Panc1 (cell line): ENCODE data around the gene TMEM30B. TPM values are rescaled to one million over a fixed set of nuclear protein-coding genes. Genes with fewer than 3 reads are reported as not detected.

Source experiments
- ATAC-seq: fragments of 200-7000 bp; cut with Tn5 transposase; 2 replicates; pipeline ENCODE4 v1.9.1; 2020; ENCODE audit warnings: mild to moderate bottlenecking, moderate library complexity
- BruUV-seq: library from RNA; stranded (reverse); fragments of 400-500 nt; replicated peaks from 2 replicates; lab custom pipeline; 2021; lab: Mats Ljungman, UMichigan
- CTCF ChIA-PET: fragments of 300-600 bp; sonication (Branson Sonifier 250); formaldehyde crosslinking; loops from one replicate; lab custom pipeline; 2022; ENCODE audit warnings: antibody characterized with exemption; lab: Charles Lee
- POLR2A ChIA-PET: fragments of 300-600 bp; sonication (Branson Sonifier 250); formaldehyde crosslinking; loops from one replicate; lab custom pipeline; 2022; ENCODE audit warnings: antibody characterized with exemption; lab: Charles Lee
- DNase-seq: peaks from one replicate; pipeline ENCODE4 v3.0.0-alpha.2; 2010; ENCODE audit warnings: low read depth, low spot score
- H3K27ac ChIP-seq: 2 replicates; pipeline ENCODE4 v1.5.1; 2011; ENCODE audit warnings: mild to moderate bottlenecking, low read length, inconsistent platforms
- H3K27me3 ChIP-seq: fragments of 200-500 bp; sonication (Bioruptor generic); 2 replicates; pipeline ENCODE4 v1.6.0; 2014; ENCODE audit warnings: low read length, inconsistent platforms; ENCODE audit not compliant: control insufficient read depth, insufficient read depth
- H3K36me3 ChIP-seq: fragments of 200-500 bp; sonication (Bioruptor generic); 2 replicates; pipeline ENCODE4 v1.5.1; 2014; ENCODE audit warnings: inconsistent platforms, mild to moderate bottlenecking, low read length, moderate library complexity; ENCODE audit not compliant: control insufficient read depth, insufficient read depth
- H3K4me1 ChIP-seq: 2 replicates; pipeline ENCODE4 v1.5.1; 2011; ENCODE audit warnings: inconsistent platforms, mild to moderate bottlenecking, low read length, moderate library complexity; ENCODE audit not compliant: control insufficient read depth, insufficient read depth
- H3K4me3 ChIP-seq, 2 experiments: 2 replicates each; pipeline ENCODE4 v1.5.1; 2011 to 2012; ENCODE audit warnings: low read depth in 2 of 2, low read length in 2 of 2, mild to moderate bottlenecking in 2 of 2, inconsistent platforms in 1 of 2, moderate library complexity in 1 of 2
- H3K9me3 ChIP-seq: fragments of 200-500 bp; sonication (Bioruptor generic); 2 replicates; pipeline ENCODE4 v1.5.1; 2014; ENCODE audit warnings: low read depth, mild to moderate bottlenecking, inconsistent platforms, low read length, moderate library complexity; ENCODE audit not compliant: control insufficient read depth, insufficient read depth
- POLR2AphosphoS5 ChIP-seq: IDR thresholded peaks from 2 replicates; pipeline ENCODE4 v1.6.1; 2012; ENCODE audit warnings: mild to moderate bottlenecking, low read depth, low read length, moderate library complexity
- SIN3A ChIP-seq: IDR thresholded peaks from 2 replicates; pipeline ENCODE4 v1.6.1; 2012; ENCODE audit warnings: low read depth, mild to moderate bottlenecking, low read length, moderate library complexity, borderline replicate concordance; ENCODE audit not compliant: insufficient read depth
- TCF7L2 ChIP-seq: IDR thresholded peaks from 2 replicates; pipeline ENCODE4 v1.6.1; 2011; ENCODE audit warnings: mild to moderate bottlenecking, low read depth, low read length, inconsistent platforms
- in situ Hi-C: cut with HindIII; loops from 2 replicates; pipeline ENCODE4 v1.10.0; 2016; ENCODE audit warnings: low sequenced_read_pairs, low pct_unique_long_range_greater_than_20kb
- intact Hi-C: fragments of 100-400 bp; cut with micrococcal nuclease; formaldehyde crosslinking; loops from one replicate; pipeline ENCODE4 v1.10.0; 2022; ENCODE audit not compliant: unreplicated experiment
- total RNA-seq: library from RNA; stranded (reverse); gene quantifications from one replicate; pipeline ENCODE4 v1.2.1, GENCODE V29; 2021; ENCODE audit not compliant: unreplicated experiment
- TF ChIP-seq, protein P1 (sequence below), 2 experiments: IDR thresholded peaks; 2 replicates each; pipeline ENCODE4 v1.6.1; 2011 to 2012; ENCODE audit warnings: low read depth in 2 of 2, control low read depth in 1 of 2, low read length in 1 of 2, mild to moderate bottlenecking in 1 of 2, moderate library complexity in 1 of 2; ENCODE audit not compliant: insufficient read depth in 1 of 2
- TF ChIP-seq, protein P2 (sequence below): fragments of 450-650 bp; IDR thresholded peaks from 2 replicates; pipeline ENCODE4 v1.5.1; 2017; ENCODE audit warnings: mild to moderate bottlenecking

The TMEM30B gene
- total RNA-seq, 1 experiment from 2014 or later = 0.10 TPM

GRCh38 chr14:61319706-61320105 lies 38.6 kb upstream of the TMEM30B start:
- no peak for ATAC-seq
- POLR2A ChIA-PET = no interaction called here
- no peak overlapping the region for H3K27ac ChIP-seq
- TF ChIP-seq, protein P1, sequence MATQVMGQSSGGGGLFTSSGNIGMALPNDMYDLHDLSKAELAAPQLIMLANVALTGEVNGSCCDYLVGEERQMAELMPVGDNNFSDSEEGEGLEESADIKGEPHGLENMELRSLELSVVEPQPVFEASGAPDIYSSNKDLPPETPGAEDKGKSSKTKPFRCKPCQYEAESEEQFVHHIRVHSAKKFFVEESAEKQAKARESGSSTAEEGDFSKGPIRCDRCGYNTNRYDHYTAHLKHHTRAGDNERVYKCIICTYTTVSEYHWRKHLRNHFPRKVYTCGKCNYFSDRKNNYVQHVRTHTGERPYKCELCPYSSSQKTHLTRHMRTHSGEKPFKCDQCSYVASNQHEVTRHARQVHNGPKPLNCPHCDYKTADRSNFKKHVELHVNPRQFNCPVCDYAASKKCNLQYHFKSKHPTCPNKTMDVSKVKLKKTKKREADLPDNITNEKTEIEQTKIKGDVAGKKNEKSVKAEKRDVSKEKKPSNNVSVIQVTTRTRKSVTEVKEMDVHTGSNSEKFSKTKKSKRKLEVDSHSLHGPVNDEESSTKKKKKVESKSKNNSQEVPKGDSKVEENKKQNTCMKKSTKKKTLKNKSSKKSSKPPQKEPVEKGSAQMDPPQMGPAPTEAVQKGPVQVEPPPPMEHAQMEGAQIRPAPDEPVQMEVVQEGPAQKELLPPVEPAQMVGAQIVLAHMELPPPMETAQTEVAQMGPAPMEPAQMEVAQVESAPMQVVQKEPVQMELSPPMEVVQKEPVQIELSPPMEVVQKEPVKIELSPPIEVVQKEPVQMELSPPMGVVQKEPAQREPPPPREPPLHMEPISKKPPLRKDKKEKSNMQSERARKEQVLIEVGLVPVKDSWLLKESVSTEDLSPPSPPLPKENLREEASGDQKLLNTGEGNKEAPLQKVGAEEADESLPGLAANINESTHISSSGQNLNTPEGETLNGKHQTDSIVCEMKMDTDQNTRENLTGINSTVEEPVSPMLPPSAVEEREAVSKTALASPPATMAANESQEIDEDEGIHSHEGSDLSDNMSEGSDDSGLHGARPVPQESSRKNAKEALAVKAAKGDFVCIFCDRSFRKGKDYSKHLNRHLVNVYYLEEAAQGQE (IDR thresholded peaks at IDR 0.05; ENCODE audit: insufficient read depth in 1 of 2, low read depth in 2 of 2, low read length in 1 of 2) = no peak
- TF ChIP-seq, protein P2, sequence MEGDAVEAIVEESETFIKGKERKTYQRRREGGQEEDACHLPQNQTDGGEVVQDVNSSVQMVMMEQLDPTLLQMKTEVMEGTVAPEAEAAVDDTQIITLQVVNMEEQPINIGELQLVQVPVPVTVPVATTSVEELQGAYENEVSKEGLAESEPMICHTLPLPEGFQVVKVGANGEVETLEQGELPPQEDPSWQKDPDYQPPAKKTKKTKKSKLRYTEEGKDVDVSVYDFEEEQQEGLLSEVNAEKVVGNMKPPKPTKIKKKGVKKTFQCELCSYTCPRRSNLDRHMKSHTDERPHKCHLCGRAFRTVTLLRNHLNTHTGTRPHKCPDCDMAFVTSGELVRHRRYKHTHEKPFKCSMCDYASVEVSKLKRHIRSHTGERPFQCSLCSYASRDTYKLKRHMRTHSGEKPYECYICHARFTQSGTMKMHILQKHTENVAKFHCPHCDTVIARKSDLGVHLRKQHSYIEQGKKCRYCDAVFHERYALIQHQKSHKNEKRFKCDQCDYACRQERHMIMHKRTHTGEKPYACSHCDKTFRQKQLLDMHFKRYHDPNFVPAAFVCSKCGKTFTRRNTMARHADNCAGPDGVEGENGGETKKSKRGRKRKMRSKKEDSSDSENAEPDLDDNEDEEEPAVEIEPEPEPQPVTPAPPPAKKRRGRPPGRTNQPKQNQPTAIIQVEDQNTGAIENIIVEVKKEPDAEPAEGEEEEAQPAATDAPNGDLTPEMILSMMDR = no peak
- TF ChIP-seq TCF7L2 = no peak
- no peak for TF ChIP-seq SIN3A
- TF ChIP-seq POLR2AphosphoS5 = no peak
- BruUV-seq = no TSS peak
- in situ Hi-C loops (no loop called here), intact Hi-C loops (no loop called here)
- H3K4me3 ChIP-seq = no peak overlapping the region
- CTCF ChIA-PET = no interaction called here
- no peak for DNase-seq
- H3K4me1 ChIP-seq = no peaks in the 10 kb centered on the region
- H3K9me3 ChIP-seq = no peaks in the 10 kb centered on the region
- peaks cover 6% of the 10 kb centered on the region; the same call in 1 of the 2 replicates for H3K27me3 ChIP-seq
- no peaks in the 10 kb centered on the region; the same call in 1 of the 2 replicates for H3K36me3 ChIP-seq

DNA sequence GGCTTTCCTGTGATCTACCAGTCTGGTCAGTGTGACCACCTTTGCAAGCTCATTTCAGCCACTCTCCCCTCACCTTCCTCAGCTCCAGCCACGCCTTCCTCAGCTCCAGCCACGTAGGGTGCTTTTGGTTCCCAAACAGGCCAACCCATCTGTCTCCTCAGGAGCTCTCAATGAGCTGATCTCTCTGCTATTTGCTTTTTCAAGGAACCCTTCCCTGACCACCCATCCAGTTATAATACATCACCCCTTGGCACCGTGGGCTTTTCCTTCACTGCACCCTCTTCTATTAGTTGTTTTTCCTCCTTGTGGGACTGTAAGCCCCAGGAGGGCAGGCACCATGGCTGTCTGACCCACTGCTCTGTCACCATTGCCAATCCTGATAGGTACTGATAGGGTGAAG lies 37.9 kb upstream of the TMEM30B start:
- H3K36me3 ChIP-seq = no peaks in the 10 kb centered on the region; the same call in 1 of the 2 replicates
- ATAC-seq = no peak
- H3K4me3 ChIP-seq = no peak overlapping the region
- no peaks in the 10 kb centered on the region for H3K4me1 ChIP-seq
- POLR2A ChIA-PET = no interaction called here
- no peaks in the 10 kb centered on the region for H3K9me3 ChIP-seq
- no TSS peak for BruUV-seq
- TF ChIP-seq, protein P2 = no peak
- TF ChIP-seq POLR2AphosphoS5 = no peak
- TF ChIP-seq SIN3A = no peak
- no peak for TF ChIP-seq TCF7L2
- TF ChIP-seq, protein P1 (IDR thresholded peaks at IDR 0.05; ENCODE audit: insufficient read depth in 1 of 2, low read depth in 2 of 2, low read length in 1 of 2) = no peak
- H3K27me3 ChIP-seq = peaks cover 6% of the 10 kb centered on the region; the same call in 1 of the 2 replicates
- intact Hi-C loops (no loop called here), in situ Hi-C loops (no loop called here)
- DNase-seq = no peak
- no peak overlapping the region for H3K27ac ChIP-seq
- CTCF ChIA-PET = no interaction called here
